ENCODE measurements around the gene CCDC137.

Gene CCDC137

GRCh38 chr17:81682565-81683207 lies 16.1 kb downstream of the CCDC137 start:
- no peak for DNase-seq (ENCODE audit: low spot score)

GRCh38 chr17:81683208-81683583 lies 16.7 kb downstream of the CCDC137 start:
- DNase-seq (ENCODE audit: low spot score): no peak

- peak; percentile 99 for DNase-seq (ENCODE audit: low spot score)
Observed at GRCh38 chr17:81683584-81684441, 17.3 kb downstream of the CCDC137 start, which contains the start of the genes ARL16 and HGS. Gene ARL16, minus strand, starts transcription at chr17:81683797. Its CDS starts 44 bp downstream, at chr17:81683753. Gene HGS, plus strand, starts transcription at chr17:81684011. Its CDS starts 56 bp downstream, at chr17:81684067.

GRCh38 chr17:81684442-81684911 lies 17.9 kb downstream of the CCDC137 start:
- no peak for DNase-seq (ENCODE audit: low spot score)

GRCh38 chr17:81685108-81685507 lies 18.6 kb downstream of the CCDC137 start:
- peak; percentile 50 for DNase-seq (ENCODE audit: low spot score)

- no peak for DNase-seq (ENCODE audit: low spot score)
Observed at GRCh38 chr17:81686614-81687013, 20.1 kb downstream of the CCDC137 start.

GRCh38 chr17:81687770-81688541 lies 21.4 kb downstream of the CCDC137 start:
- DNase-seq (ENCODE audit: low spot score): no peak

GRCh38 chr17:81688616-81689015 lies 22.1 kb downstream of the CCDC137 start:
- no peak for DNase-seq (ENCODE audit: low spot score)

- DNase-seq (ENCODE audit: low spot score): no peak
Observed at GRCh38 chr17:81690066-81690465, 23.5 kb downstream of the CCDC137 start.

GRCh38 chr17:81690549-81690948 lies 24.0 kb downstream of the CCDC137 start:
- no peak for DNase-seq (ENCODE audit: low spot score)

GRCh38 chr17:81691196-81691595 lies 24.7 kb downstream of the CCDC137 start:
- DNase-seq (ENCODE audit: low spot score): no peak

GRCh38 chr17:81691608-81692007 lies 25.1 kb downstream of the CCDC137 start:
- no peak for DNase-seq (ENCODE audit: low spot score)

- peak; percentile 40 for DNase-seq (ENCODE audit: low spot score)
Observed at GRCh38 chr17:81693509-81694210, 27.1 kb downstream of the CCDC137 start.

- no peak for DNase-seq (ENCODE audit: low spot score)
Observed at GRCh38 chr17:81694810-81695209, 28.3 kb downstream of the CCDC137 start.

- DNase-seq (ENCODE audit: low spot score): no peak
Observed at GRCh38 chr17:81695211-81695610, 28.7 kb downstream of the CCDC137 start.

- DNase-seq (ENCODE audit: low spot score): no peak
Observed at GRCh38 chr17:81695801-81696200, 29.3 kb downstream of the CCDC137 start.

- no peak for DNase-seq (ENCODE audit: low spot score)
Observed at GRCh38 chr17:81696218-81696941, 29.8 kb downstream of the CCDC137 start.

GRCh38 chr17:81697261-81698044 lies 30.9 kb downstream of the CCDC137 start:
- no peak for DNase-seq (ENCODE audit: low spot score)

GRCh38 chr17:81700353-81701287 lies 34.1 kb downstream of the CCDC137 start:
- DNase-seq (ENCODE audit: low spot score): no peak

All from NAMALWA (cell line).